Large intestine (tissue), 3 donors: ENCODE measurements around the gene APOD. TPM values are rescaled to one million over a fixed set of nuclear protein-coding genes. Genes with fewer than 3 reads are reported as not detected.
A peak's percentile ranks its signal among the peaks of the same experiment; 100 is the strongest.

Experiments
- DNase-seq, 2 donors: peaks; one replicate each; pipeline versions ENCODE4 v3.0.0 to v3.0.0-alpha.2; 2013
- H3K27ac ChIP-seq: one replicate; pipeline ENCODE4 v1.5.1; 2013; ENCODE audit warnings: low read length
- H3K27me3 ChIP-seq: 2 replicates; pipeline ENCODE4 v1.6.1; 2013; ENCODE audit warnings: low read length; ENCODE audit not compliant: control insufficient read depth, insufficient read depth
- H3K36me3 ChIP-seq: 2 replicates; pipeline ENCODE4 v1.6.1; 2013; ENCODE audit warnings: low read length; ENCODE audit not compliant: control insufficient read depth, insufficient read depth
- H3K4me1 ChIP-seq: one replicate; pipeline ENCODE4 v1.6.1; 2013; ENCODE audit warnings: low read length; ENCODE audit not compliant: control insufficient read depth, insufficient read depth
- H3K4me3 ChIP-seq: one replicate; pipeline ENCODE4 v1.5.1; 2013; ENCODE audit warnings: low read length
- H3K9me3 ChIP-seq: one replicate; pipeline ENCODE4 v1.6.1; 2013; ENCODE audit warnings: mild to moderate bottlenecking, low read depth, low read length, moderate library complexity; ENCODE audit not compliant: control insufficient read depth
- WGBS: methylation state at CpG from one replicate; pipeline ENCODE4 v1.1.5; 2013; ENCODE audit warnings: low lambda C conversion rate; ENCODE audit not compliant: insufficient coverage; 5-methylcytosine and 5-hydroxymethylcytosine counted together
- polyA plus RNA-seq: library from polyadenylated mRNA; unstranded; fragments of 120-200 nt; gene quantifications from one replicate; pipeline ENCODE4 v1.2.1, GENCODE V29; 2013

Gene APOD
- polyA plus RNA-seq, 1 donor = 12.6 TPM

DNA sequence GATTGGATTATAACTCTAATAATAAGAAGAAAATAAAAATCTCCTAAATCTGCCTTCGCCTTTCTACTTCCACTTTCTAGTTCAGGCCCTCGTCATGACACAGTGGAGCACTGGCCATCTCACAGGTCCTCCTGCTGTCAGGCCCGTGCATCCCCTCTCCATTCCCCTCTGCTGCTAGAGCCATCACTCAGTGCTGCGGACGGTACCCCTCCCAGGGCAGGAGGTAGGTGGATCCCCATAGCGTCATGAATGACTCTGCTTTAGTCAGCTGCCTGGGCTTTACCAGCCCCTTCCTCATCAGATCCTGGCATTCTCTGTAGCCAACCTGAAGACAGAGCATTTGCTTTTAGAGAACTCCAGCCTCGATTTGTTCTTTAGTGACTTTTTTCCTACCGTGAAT lies 28.6 kb downstream of the APOD start:
- Histone ChIP-seq H3K27me3 (no peaks in the 10 kb centered on the region), H3K27ac (no peak overlapping the region), H3K4me1 (peaks cover 40% of the 10 kb centered on the region), H3K4me3 (no peak overlapping the region), H3K36me3 (no peaks in the 10 kb centered on the region), H3K9me3 (no peaks in the 10 kb centered on the region)
- DNase-seq = no peak
- 60% methylated on average over 1 of the region's 8 CpGs for WGBS

DNA sequence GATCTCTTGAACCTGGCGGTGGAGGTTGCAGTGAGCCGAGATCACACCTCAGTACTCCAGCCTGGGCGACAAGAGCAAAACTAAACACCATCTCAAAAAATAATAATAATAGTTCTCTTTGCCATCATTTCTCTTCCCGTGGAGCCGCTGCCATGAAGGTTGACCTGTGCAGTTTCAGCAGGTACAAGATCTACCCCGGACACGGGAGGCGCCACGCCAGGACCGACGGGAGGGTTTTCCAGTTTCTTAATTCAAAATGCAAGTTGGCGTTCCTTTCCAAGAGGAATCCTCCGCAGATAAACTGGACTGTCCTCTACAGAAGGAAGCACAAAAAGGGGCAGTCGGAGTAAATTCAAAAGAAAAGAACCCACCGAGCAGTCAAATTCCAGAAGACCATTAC lies 29.3 kb downstream of the APOD start:
- Histone ChIP-seq H3K4me3 (no peak overlapping the region), H3K36me3 (no peaks in the 10 kb centered on the region), H3K27ac (no peak overlapping the region), H3K4me1 (peaks cover 46% of the 10 kb centered on the region), H3K27me3 (no peaks in the 10 kb centered on the region), H3K9me3 (no peaks in the 10 kb centered on the region)
- WGBS = no CpG with 5 or more reads among the region's 15 CpGs
- no peak for DNase-seq

DNA sequence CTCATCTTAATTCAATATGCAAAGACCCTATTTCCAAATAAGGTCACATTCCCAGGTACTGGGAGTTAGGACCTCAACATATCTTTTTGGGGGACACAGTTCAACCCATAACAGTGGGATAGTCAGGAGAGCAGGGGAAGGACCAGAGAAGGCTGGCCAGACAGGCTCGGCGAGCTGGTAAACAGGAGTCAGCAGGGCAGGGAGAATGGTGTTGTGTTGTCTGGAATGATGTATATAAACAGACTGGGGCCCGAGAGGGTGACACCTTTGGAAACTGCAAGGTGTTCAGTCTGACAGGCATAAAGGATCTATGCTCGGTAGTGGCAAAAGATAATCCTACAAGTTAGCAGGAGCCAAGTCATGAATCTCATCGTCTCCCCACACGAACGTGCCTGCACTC lies 30.5 kb downstream of the APOD start:
- no peak for DNase-seq
- no CpG with 5 or more reads among the region's 7 CpGs for WGBS
- Histone ChIP-seq H3K36me3 (no peaks in the 10 kb centered on the region), H3K27me3 (no peaks in the 10 kb centered on the region), H3K4me1 (peaks cover 46% of the 10 kb centered on the region), H3K27ac (no peak overlapping the region), H3K4me3 (no peak overlapping the region), H3K9me3 (no peaks in the 10 kb centered on the region)

DNA sequence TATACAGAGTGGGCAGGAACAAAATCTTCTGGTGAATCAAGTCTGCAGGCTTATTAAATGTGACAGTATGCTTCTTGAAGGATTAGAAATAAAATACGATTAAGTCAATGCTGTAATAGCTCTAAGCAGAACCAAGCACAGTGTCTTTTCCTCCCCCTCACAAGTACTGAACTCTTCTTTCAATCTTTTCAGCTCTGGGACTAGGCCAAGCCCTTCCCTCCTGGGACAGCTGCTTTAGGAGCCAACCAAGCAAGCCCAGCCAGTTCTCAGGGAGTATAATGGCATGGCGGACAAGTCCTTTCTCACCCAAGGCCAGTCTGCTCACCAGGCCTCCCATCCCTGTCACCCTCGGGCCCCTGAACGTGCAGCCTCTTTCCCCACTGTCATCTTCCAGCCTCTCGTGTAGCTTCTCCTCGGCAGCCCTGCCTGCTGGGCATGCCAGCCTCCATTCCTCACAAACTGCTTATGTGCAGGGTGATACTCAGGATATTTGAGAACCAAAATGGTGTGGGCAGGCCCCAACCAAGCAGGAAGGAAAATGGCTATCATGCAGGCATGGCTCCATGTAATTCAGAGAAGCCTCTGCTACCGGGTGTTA lies 32.3 kb downstream of the APOD start:
- 0% methylated on average over 1 of the region's 7 CpGs for WGBS
- H3K27ac ChIP-seq = no peak overlapping the region
- no peak for DNase-seq

DNA sequence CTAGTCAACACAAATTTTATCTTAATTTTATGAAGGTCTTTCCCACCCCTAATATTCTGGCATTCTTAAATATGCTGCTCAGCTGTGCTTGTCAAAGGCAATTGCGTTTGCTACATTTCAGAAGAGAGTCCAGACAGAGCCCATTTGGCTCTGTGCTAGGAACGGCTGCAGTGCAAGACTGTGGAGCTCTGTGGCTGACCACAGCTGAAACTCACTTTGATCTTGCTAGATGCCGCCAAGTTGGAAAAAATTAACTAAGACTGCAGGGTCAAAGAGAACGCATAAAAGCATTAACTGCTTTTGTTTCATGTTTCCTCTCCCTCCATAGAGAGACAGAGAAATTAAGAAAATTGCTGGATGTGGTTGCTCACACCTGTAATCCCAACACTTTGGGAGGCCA lies 33.0 kb downstream of the APOD start:
- Histone ChIP-seq H3K27ac (peak overlapping the region; percentile 61), H3K4me1 (peaks cover 49% of the 10 kb centered on the region), H3K36me3 (no peaks in the 10 kb centered on the region), H3K9me3 (no peaks in the 10 kb centered on the region), H3K27me3 (no peaks in the 10 kb centered on the region), H3K4me3 (no peak overlapping the region)
- peak in 1 of 2 donors; percentile 58 for DNase-seq
- WGBS = no CpG with 5 or more reads among the region's 4 CpGs

More for the DNA sequence above, 32.3 kb downstream of the APOD start:
- H3K27me3 ChIP-seq = no peaks in the 10 kb centered on the region
- H3K36me3 ChIP-seq = no peaks in the 10 kb centered on the region
- peaks cover 42% of the 10 kb centered on the region for H3K4me1 ChIP-seq
- H3K9me3 ChIP-seq = no peaks in the 10 kb centered on the region
- no peak overlapping the region for H3K4me3 ChIP-seq

DNA sequence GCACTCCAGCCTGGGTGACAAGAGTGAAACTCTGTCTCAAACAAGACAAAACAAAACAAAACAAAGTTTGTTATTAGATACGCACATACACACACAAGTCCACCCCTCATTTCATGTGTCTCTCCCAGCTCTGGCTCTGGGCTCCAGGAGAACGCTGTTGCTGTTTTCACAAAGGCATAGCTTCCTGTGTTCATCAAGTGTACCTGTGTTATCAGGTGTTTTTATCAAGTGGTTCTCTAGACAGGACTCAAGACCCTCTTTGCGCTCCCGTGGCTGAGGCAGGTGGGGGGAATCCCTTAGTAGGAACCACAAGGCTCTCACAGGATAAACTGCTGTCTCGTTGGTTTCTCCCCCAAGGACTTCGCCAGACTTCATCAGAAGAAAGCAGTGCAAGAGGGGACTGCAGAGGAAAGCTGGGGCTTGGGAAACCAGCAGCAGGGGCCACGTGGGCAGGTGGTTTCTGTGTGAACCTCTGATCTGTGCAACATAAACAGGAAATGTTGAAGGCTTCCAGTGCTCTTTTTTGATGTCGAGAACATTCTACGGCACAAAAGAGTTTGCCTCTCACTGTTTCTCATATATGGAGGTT lies 33.7 kb downstream of the APOD start:
- DNase-seq = peak; percentile 46 to 72
- Histone ChIP-seq H3K36me3 (no peaks in the 10 kb centered on the region), H3K4me3 (no peak overlapping the region), H3K27me3 (no peaks in the 10 kb centered on the region), H3K4me1 (peaks cover 50% of the 10 kb centered on the region), H3K27ac (peak overlapping the region; percentile 61), H3K9me3 (no peaks in the 10 kb centered on the region)
- 0% methylated on average over 1 of the region's 9 CpGs for whole genome bisulfite sequencing

DNA sequence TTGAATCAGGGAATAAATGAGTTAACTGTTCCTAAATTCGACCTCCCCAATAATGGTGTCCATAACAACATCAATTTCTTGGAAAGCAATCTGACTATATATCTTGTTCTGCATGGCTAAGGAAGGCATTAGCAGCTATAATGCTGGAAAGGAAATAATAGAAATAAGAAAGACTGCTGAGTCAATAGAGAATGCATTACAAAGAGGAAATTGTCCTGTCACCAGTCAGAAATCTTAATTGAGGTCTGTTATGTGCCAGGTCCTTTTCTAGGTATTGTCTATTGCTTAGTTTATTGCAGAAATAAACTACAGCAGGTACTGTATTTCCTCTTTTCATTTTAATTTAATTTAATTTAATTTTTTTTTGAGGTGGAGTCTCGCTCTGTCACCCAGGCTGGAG lies 34.8 kb downstream of the APOD start:
- peaks cover 56% of the 10 kb centered on the region for H3K4me1 ChIP-seq
- H3K36me3 ChIP-seq = no peaks in the 10 kb centered on the region
- no peak overlapping the region for H3K4me3 ChIP-seq
- H3K9me3 ChIP-seq = no peaks in the 10 kb centered on the region
- WGBS = no CpG with 5 or more reads among the region's 2 CpGs
- H3K27ac ChIP-seq = peak overlapping the region; percentile 61
- DNase-seq = peak in 1 of 2 donors; percentile 47
- no peaks in the 10 kb centered on the region for H3K27me3 ChIP-seq

DNA sequence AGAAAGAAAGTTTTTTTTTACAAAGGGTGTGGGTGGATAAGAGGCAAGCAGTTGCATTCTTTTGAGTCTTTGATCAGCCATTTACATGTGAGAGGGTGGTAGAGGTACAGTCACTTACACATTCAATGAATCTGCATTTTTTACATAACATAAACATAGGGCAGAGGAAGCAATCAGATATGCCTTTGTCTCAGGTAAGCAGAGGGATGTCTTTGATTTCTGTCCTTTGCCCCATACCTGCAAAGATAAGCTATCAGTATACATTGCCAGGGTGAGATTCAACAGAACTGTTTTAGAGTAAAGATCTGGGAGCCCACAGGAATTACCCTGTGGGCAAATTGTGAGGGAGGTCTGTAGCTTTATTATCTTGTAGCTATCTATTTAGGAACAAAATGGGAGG lies 35.2 kb downstream of the APOD start:
- H3K9me3 ChIP-seq = no peaks in the 10 kb centered on the region

DNA sequence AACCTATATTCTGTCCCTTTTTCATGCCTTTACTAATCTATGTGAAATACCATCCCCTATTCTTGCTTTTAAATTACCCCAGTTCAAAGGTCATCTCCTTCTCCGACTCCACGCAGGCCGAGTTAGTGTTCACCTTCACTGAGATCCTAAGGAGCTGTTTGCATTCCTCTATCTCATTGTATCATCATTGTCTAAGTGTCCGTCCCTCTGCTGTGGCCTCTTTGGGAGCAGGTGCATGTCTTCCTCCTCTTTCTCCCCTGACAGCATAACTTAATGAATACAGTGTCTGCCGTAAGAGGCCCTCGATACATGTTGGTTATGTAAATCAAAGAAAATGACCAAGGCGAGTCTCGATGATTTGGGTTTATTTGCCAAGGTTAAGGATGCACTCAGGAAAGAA lies 35.7 kb downstream of the APOD start:
- Histone ChIP-seq H3K4me3 (no peak overlapping the region), H3K27me3 (no peaks in the 10 kb centered on the region), H3K36me3 (no peaks in the 10 kb centered on the region), H3K4me1 (peaks cover 60% of the 10 kb centered on the region), H3K27ac (peak overlapping the region; percentile 61), H3K9me3 (no peaks in the 10 kb centered on the region)
- peak in 1 of 2 donors; percentile 67 for DNase-seq
- WGBS = 7% methylated on average over 3 of the region's 8 CpGs

More for the DNA sequence above, 35.2 kb downstream of the APOD start:
- DNase-seq = peak in 1 of 2 donors; percentile 55
- Histone ChIP-seq H3K36me3 (no peaks in the 10 kb centered on the region), H3K27ac (peak overlapping the region; percentile 61), H3K27me3 (no peaks in the 10 kb centered on the region), H3K4me1 (peaks cover 60% of the 10 kb centered on the region), H3K4me3 (no peak overlapping the region)

DNA sequence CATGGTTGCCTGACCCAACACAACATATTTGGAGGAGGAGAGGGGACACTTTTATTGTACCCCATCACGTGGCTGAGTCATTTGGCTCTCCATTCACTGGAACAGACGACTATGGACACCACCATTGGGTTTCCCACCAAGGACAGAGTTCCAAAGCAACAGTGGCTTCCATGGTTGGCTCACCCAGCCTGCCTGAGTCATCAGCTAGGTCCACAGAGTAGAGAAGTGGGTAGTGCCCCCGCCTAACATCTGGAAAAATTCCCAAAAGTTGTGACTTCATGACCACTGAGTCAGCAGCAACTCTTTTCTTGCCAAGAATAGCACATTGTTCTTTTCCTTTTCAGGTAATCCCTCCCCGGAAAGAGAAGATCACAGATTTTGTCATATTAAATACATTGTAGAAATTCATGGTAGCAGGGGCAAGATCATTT lies 37.6 kb downstream of the APOD start:
- Histone ChIP-seq H3K9me3 (no peaks in the 10 kb centered on the region), H3K27me3 (no peaks in the 10 kb centered on the region), H3K27ac (no peak overlapping the region), H3K4me3 (no peak overlapping the region), H3K4me1 (peaks cover 55% of the 10 kb centered on the region), H3K36me3 (no peaks in the 10 kb centered on the region)
- no peak for DNase-seq
- WGBS = no CpG with 5 or more reads among the region's 4 CpGs

DNA sequence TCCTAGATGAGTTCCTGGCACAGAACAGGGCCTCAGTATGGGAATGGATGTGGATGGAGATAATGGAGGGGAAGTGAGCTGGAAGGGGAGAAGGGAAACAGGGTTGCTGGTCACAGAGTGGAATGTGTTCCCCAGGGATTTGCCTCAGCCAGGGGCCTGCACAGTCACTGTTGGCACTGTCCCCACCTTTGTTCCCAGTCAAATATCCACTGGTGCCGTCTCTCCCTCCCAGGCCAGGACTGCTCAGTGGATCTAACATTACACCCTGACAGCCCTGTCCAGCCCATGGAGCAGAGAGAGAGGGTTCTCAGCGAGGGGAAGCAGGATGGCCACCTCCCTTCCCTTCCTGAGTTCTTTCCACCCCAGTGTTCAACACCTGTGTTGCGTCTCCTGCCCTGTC lies 39.1 kb downstream of the APOD start:
- no peaks in the 10 kb centered on the region for H3K36me3 ChIP-seq
- peaks cover 46% of the 10 kb centered on the region for H3K4me1 ChIP-seq
- no CpG with 5 or more reads among the region's 3 CpGs for WGBS
- DNase-seq = no peak
- no peaks in the 10 kb centered on the region for H3K27me3 ChIP-seq
- no peaks in the 10 kb centered on the region for H3K9me3 ChIP-seq
- H3K4me3 ChIP-seq = no peak overlapping the region
- H3K27ac ChIP-seq = no peak overlapping the region
